AG10803 (cell line): ENCODE measurements around the gene SEC61A1.

Experiments
- DNase-seq: peaks from one replicate; pipeline ENCODE4 v3.0.0; 2010; ENCODE audit warnings: low read depth
- H3K4me3 ChIP-seq: 2 replicates; pipeline ENCODE4 v1.5.1; 2011; ENCODE audit warnings: mild to moderate bottlenecking, low read length, control low read depth
- TF ChIP-seq, protein P1 (sequence below): conservative IDR thresholded peaks from 2 replicates; pipeline ENCODE4 v1.5.1; 2011; ENCODE audit warnings: mild to moderate bottlenecking, low read length, control low read depth, inconsistent platforms

The SEC61A1 gene

DNA sequence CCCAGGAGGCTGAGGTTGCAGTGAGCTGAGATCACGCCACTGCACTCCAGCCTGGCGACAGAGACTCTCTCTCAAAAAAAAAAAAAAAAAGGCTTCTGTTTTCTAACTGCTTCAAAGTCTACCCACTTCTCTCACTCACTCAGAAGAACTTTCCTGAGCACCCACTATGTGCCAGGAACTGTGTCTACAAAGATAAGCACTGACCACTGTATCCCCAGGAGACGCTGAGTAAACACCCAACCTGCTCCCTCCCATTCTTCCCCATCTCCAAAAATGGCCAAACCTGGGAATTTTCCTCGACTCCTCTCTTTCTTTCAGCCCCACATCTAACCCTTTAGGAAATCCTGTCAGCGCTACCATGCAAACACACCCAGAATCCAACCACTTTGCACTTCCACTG, 58.9 kb downstream of the SEC61A1 start:
- H3K4me3 ChIP-seq: no peak overlapping the region
- DNase-seq: no peak
- TF ChIP-seq, protein P1, sequence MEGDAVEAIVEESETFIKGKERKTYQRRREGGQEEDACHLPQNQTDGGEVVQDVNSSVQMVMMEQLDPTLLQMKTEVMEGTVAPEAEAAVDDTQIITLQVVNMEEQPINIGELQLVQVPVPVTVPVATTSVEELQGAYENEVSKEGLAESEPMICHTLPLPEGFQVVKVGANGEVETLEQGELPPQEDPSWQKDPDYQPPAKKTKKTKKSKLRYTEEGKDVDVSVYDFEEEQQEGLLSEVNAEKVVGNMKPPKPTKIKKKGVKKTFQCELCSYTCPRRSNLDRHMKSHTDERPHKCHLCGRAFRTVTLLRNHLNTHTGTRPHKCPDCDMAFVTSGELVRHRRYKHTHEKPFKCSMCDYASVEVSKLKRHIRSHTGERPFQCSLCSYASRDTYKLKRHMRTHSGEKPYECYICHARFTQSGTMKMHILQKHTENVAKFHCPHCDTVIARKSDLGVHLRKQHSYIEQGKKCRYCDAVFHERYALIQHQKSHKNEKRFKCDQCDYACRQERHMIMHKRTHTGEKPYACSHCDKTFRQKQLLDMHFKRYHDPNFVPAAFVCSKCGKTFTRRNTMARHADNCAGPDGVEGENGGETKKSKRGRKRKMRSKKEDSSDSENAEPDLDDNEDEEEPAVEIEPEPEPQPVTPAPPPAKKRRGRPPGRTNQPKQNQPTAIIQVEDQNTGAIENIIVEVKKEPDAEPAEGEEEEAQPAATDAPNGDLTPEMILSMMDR: no peak

DNA sequence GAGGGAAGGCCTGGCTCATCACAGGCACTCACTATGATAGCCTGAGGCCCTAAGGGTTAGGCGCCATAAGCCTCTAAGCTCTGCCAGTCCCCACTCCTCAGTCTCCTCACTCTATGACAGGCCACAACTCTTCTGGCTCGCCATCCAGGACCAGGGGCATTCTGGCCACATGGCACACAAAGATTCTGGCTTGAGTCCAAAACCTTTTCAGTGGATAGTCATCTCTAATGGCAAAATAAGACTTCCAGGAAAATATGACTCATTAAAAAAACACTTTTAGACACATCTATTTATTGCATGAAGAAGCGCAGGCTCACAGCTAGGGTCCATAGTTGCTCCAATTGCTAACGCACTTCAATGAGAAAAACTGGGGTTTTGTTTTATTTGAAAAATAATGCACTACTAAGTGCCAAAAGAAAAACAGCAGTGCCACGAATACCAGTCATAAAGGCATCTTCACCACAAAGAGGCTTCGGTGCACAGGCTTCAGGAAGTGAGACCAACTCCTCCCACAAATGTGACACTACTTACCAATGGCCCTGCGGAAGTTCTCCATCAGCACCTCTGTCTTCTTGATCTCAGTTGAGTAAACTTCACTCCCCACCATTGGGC, 60.2 kb downstream of the SEC61A1 start:
- no peak overlapping the region for H3K4me3 ChIP-seq
- DNase-seq: peak; percentile 64
- TF ChIP-seq, protein P1: no peak

DNA sequence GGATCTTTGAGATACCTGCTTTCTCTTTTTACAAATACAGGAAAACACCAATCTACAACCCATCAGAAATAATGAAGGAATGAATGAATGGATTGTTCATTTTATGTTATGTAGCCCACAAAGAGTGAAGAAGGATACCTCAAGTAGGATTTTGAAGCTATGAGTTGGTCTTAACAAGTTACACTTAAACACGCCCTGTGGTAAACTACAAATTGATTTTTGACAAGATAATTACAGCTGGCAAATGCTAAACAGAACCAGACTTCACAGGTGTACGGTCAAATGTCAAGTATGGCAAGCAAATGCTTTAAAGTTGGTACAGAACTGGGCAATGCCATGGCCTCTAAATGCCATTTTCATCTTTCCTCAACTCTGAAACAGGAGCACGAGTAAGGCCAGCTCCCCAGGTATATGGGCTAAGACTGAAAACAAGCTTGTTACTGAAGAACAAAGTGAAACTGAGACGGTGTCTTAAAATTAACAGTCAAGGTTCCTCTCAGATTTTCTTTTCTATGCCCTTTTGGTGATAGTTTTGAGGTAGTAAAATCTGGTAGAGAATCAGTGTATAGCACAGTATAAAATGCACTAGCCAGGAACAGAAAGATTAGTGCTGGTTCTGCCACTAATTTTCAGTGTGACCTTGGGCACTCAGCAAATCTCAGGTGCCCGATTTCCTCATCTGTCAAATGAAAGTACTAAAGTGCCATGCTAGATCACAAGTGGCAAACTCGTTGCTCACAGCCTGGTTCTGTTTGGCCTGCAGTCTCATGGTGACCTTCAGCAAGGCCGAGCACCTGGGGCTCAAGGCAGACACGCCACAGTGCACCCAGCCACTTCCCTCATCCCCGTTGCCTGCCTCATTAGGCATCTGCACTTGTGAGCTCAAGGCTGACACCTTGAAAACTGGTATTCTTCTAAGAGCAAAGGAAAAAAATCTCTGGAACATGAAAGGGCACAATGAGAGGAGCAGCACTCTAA, 61.9 kb downstream of the SEC61A1 start:
- no peak overlapping the region for H3K4me3 ChIP-seq
- TF ChIP-seq, protein P1: no peak
- no peak for DNase-seq
